Karpas-422 (cell line): Measurements from ENCODE around the gene TRAPPC3L. TPM values are rescaled to one million over a fixed set of nuclear protein-coding genes. Genes with fewer than 3 reads are reported as not detected.

Source experiments
- DNase-seq: peaks from one replicate; pipeline ENCODE4 v3.0.0-alpha.2; 2015
- H2AFZ ChIP-seq: fragments of 200-600 bp; sonication (generic); 2 replicates; pipeline ENCODE4 v1.6.1; 2014; ENCODE audit warnings: antibody characterized with exemption, low read length, mixed read lengths
- H3K27ac ChIP-seq: fragments of 200-600 bp; sonication (generic); 2 replicates; pipeline ENCODE4 v1.5.1; 2014; ENCODE audit warnings: mild to moderate bottlenecking, low read length, moderate library complexity
- H3K27me3 ChIP-seq: fragments of 200-600 bp; sonication (generic); 2 replicates; pipeline ENCODE4 v1.6.1; 2014; ENCODE audit warnings: low read length, mixed read lengths
- H3K36me3 ChIP-seq: fragments of 200-600 bp; sonication (generic); 2 replicates; pipeline ENCODE4 v1.6.1; 2014; ENCODE audit warnings: low read length, mixed read lengths; ENCODE audit not compliant: insufficient read depth
- H3K4me1 ChIP-seq: fragments of 200-600 bp; sonication (generic); 2 replicates; pipeline ENCODE4 v1.6.1; 2014; ENCODE audit warnings: mild to moderate bottlenecking, low read length, mixed read lengths
- H3K4me2 ChIP-seq: fragments of 200-600 bp; sonication (generic); 2 replicates; pipeline ENCODE4 v1.6.1; 2014; ENCODE audit warnings: low read length, low read depth, mild to moderate bottlenecking; ENCODE audit not compliant: poor library complexity, severe bottlenecking
- H3K4me3 ChIP-seq: fragments of 200-600 bp; sonication (generic); 2 replicates; pipeline ENCODE4 v1.5.1; 2014; ENCODE audit warnings: mild to moderate bottlenecking, antibody characterized with exemption, low read length, mixed read lengths
- H3K79me2 ChIP-seq: fragments of 200-600 bp; sonication (generic); 2 replicates; pipeline ENCODE4 v1.6.1; 2014; ENCODE audit warnings: mild to moderate bottlenecking, low read length, mixed read lengths
- H3K9ac ChIP-seq: fragments of 200-600 bp; sonication (generic); 2 replicates; pipeline ENCODE4 v1.6.0; 2014; ENCODE audit warnings: low read length
- H3K9me2 ChIP-seq: fragments of 200-600 bp; sonication (generic), shearing (Covaris generic); replicated peaks from 2 replicates; pipeline ENCODE4 v1.6.0; 2014; ENCODE audit warnings: mild to moderate bottlenecking, low read length, moderate library complexity; ENCODE audit not compliant: insufficient read depth
- H3K9me3 ChIP-seq: fragments of 300-700, 200-600 bp; sonication (generic); 2 replicates; pipeline ENCODE4 v1.6.1; 2014; ENCODE audit warnings: low read length, mixed read lengths
- H4K20me1 ChIP-seq: fragments of 200-600 bp; sonication (generic); 2 replicates; pipeline ENCODE4 v1.6.1; 2014; ENCODE audit warnings: mild to moderate bottlenecking, antibody characterized with exemption, low read length, low read depth; ENCODE audit not compliant: insufficient read depth
- total RNA-seq: library from RNA; depleted of rRNA; stranded (reverse); fragments of >200 nt; shearing (Covaris generic); gene quantifications from 2 replicates; pipeline ENCODE4 v1.2.3, GENCODE V29; 2014; ENCODE audit warnings: low replicate concordance

The TRAPPC3L gene
- total RNA-seq, 1 experiment from 2014 or later, result not detected

DNA sequence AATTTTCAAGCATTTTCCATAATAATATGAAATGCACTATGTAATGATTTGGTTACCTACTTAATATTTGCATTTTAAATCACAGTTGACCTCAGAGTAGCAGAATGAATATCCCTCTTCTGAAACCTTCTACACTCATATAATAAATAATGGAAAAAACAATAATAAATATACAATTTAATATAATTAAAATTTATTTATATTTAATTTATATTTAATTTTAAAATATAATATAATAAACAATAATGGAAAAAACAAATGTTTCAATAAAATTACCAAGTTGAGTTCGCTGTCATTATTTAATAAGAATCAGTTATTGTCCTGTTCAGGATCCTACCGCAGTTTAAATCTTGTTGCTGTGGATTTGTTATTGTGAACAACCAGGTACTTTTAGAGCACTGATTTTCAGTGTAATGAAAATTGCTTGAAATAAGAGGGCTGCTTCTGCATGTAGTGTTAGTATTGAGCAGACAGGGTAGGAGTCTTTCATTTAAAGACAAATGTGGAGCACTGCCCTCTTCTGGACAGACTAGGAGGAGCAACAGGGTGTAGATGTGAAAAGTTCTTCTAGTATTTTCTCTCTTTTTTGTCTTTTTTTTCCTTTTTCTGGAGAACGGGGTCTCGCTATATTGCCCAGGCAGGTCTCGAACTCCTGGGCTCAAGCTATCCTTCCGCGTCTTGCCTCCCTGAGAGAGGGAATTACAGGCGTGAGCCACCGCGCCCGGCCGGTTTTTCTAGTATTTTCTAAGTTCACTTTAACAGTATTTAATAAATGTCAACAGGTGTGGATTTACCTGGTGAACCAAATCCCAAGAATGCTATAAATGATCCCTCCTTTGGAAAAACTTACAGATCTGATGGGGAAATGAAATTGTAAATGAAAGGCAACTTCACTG is 13.6 kb downstream of the TRAPPC3L start:
- peak; percentile 82 for DNase-seq
- no peak overlapping the region for H2AFZ ChIP-seq

DNA sequence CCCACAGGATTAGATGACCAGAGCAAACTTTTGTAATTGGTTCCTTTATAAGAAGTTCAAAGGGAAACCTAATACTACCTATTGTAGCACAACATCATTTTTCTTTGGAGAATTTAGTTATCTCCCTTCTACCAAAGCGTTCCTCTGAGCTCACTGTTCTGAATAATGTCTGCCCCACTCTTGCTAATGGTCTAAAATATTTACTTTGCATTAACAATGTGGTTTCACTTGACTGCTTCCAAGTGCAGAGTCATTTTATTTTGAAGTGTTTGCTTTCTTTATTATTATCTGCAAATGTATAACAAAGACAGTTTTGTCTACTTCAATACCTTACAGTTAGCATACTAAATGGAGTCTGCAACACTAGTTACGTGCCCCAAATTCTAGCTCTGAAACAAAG is 15.0 kb downstream of the TRAPPC3L start:
- H3K4me2 ChIP-seq, result no peak overlapping the region

More for the DNA sequence above, 13.6 kb downstream of the TRAPPC3L start:
- no peaks in the 10 kb centered on the region for H3K9me3 ChIP-seq
- H3K27me3 ChIP-seq, result no peaks in the 10 kb centered on the region
- H3K27ac ChIP-seq, result no peak overlapping the region
- no peaks in the 10 kb centered on the region for H4K20me1 ChIP-seq
- no peak overlapping the region for H3K4me3 ChIP-seq
- no peaks in the 10 kb centered on the region for H3K36me3 ChIP-seq
- no peak overlapping the region for H3K4me2 ChIP-seq
- no peaks in the 10 kb centered on the region for H3K79me2 ChIP-seq
- H3K4me1 ChIP-seq, result no peaks in the 10 kb centered on the region
- H3K9me2 ChIP-seq, result no peaks in the 10 kb centered on the region
- no peak overlapping the region for H3K9ac ChIP-seq

DNA sequence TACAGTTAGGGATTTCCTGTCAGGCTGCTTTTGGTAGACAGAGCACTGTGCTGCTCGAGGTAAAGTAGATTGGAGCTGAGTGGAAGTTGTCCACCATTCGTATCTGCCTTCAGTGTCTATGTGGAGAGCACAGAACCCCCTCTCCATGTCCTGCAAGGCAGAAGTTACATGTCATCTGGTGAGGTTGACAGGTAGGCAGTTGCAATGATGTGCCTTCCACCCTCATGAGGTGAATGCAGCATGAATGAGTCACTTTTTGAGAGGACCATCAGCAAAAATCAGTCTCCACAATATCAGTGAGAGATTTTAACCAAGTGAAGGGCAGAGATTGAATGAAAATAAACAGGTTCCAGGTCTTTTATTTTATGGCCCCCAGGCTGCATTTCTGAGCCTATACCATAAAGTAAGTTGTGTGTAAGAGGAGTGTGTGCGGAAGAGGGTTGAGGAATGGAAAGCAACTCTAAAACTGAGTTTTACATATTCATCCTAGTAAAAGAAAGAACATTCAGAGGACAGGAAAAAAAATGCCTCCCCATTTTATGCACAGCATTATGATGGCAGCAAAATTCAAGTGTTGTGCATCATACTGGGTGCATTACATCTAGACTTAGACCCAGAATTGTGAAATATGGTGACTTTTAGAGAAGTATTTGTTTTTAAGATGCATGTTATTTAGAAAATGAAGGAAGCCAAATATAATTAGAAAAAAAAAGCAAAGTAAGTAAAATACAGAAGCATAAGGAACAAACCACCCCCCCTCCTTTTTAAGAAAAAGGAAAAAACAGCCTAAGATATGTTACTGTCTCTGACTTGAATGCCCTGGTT is 15.8 kb downstream of the TRAPPC3L start:
- Histone ChIP-seq H3K9me3 (no peaks in the 10 kb centered on the region), H3K27me3 (no peaks in the 10 kb centered on the region), H3K36me3 (no peaks in the 10 kb centered on the region), H3K79me2 (no peaks in the 10 kb centered on the region), H3K9me2 (no peaks in the 10 kb centered on the region), H3K9ac (no peak overlapping the region), H3K4me3 (no peak overlapping the region), H4K20me1 (no peaks in the 10 kb centered on the region), H3K27ac (no peak overlapping the region), H3K4me2 (no peak overlapping the region), H2AFZ (no peak overlapping the region), H3K4me1 (no peaks in the 10 kb centered on the region)
- DNase-seq, result no peak

More for the DNA sequence above, 15.0 kb downstream of the TRAPPC3L start:
- Histone ChIP-seq H3K9me2 (no peaks in the 10 kb centered on the region), H3K27ac (no peak overlapping the region), H2AFZ (no peak overlapping the region), H3K4me3 (no peak overlapping the region), H3K36me3 (no peaks in the 10 kb centered on the region), H3K9ac (no peak overlapping the region), H3K4me1 (no peaks in the 10 kb centered on the region), H3K79me2 (no peaks in the 10 kb centered on the region), H4K20me1 (no peaks in the 10 kb centered on the region), H3K9me3 (no peaks in the 10 kb centered on the region), H3K27me3 (no peaks in the 10 kb centered on the region)
- no peak for DNase-seq

DNA sequence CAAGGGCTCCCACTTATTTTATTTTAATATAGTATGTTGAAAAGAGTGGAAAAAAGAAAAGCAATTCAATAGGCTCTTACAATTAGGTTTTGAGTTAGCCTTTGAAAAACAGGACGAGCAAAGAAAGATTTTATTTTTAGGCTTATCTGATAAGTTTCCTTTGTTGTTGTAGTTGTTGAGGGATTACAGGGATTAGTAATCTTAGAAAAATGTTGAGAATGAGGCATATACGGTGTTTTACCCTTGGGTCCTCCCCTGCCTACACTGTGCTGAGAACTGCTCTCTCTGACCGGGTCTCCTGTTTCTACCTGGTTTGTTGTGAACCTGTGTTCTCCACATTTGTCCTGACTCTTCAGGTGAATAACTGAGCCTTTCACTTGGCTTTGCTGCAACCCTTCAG is 16.7 kb downstream of the TRAPPC3L start:
- H3K4me1 ChIP-seq, result no peaks in the 10 kb centered on the region
- H3K27ac ChIP-seq, result no peak overlapping the region
- no peaks in the 10 kb centered on the region for H3K79me2 ChIP-seq
- no peak overlapping the region for H3K4me3 ChIP-seq
- no peak for DNase-seq
- no peak overlapping the region for H3K4me2 ChIP-seq
- no peak overlapping the region for H3K9ac ChIP-seq
- no peaks in the 10 kb centered on the region for H3K27me3 ChIP-seq
- no peaks in the 10 kb centered on the region for H3K9me2 ChIP-seq
- no peaks in the 10 kb centered on the region for H3K36me3 ChIP-seq
- H4K20me1 ChIP-seq, result no peaks in the 10 kb centered on the region
- H3K9me3 ChIP-seq, result no peaks in the 10 kb centered on the region
- H2AFZ ChIP-seq, result no peak overlapping the region

DNA sequence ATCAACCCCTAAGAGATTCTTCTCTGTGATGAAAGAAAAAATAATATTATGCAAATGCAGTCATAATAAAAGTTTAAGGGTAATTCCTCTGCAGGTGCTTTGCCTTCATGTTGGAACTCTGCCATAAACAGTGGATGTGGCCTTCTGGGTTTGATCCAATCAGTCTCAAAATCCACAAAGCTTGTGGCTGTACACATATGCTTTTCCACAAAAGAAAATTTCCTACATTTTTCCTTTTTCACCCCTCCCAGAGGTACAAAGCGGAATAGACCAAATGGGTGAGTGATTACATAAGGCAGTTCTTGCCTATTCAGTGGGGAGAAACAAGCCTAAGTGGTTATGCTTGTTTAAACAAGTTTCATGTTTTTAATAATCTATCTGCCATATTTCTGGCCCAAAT is 17.4 kb downstream of the TRAPPC3L start:
- H3K9me2 ChIP-seq, result no peaks in the 10 kb centered on the region
- H3K4me2 ChIP-seq, result no peak overlapping the region
- no peak overlapping the region for H2AFZ ChIP-seq

DNA sequence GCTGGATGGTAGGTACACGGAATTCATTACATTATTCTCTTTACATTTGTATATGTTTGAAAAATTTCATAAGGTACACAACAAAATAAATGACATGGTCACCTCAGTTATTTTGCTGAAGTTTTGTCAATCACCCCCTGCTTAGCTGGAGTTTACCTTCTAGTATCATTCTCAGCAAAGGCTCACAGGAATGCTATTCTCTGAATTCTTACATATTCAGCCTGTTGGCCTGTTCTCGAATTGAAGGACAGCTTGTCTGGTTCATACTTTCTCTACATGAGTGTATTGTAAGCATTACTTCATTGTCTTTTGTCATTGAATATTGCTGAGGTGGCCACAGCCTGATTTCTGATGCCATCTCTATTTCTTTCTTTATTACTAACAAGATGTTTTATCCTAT is 21.2 kb downstream of the TRAPPC3L start:
- Histone ChIP-seq H3K9ac (no peak overlapping the region), H3K79me2 (no peaks in the 10 kb centered on the region), H3K27me3 (no peaks in the 10 kb centered on the region), H3K4me3 (no peak overlapping the region), H2AFZ (no peak overlapping the region), H3K27ac (no peak overlapping the region), H3K9me2 (no peaks in the 10 kb centered on the region), H3K4me2 (no peak overlapping the region), H4K20me1 (no peaks in the 10 kb centered on the region), H3K4me1 (no peaks in the 10 kb centered on the region), H3K36me3 (no peaks in the 10 kb centered on the region), H3K9me3 (no peaks in the 10 kb centered on the region)
- no peak for DNase-seq

More for the DNA sequence above, 17.4 kb downstream of the TRAPPC3L start:
- Histone ChIP-seq H4K20me1 (no peaks in the 10 kb centered on the region), H3K9ac (no peak overlapping the region), H3K36me3 (no peaks in the 10 kb centered on the region), H3K27me3 (no peaks in the 10 kb centered on the region), H3K79me2 (no peaks in the 10 kb centered on the region), H3K9me3 (no peaks in the 10 kb centered on the region), H3K4me1 (no peaks in the 10 kb centered on the region), H3K4me3 (no peak overlapping the region), H3K27ac (no peak overlapping the region)
- no peak for DNase-seq

DNA sequence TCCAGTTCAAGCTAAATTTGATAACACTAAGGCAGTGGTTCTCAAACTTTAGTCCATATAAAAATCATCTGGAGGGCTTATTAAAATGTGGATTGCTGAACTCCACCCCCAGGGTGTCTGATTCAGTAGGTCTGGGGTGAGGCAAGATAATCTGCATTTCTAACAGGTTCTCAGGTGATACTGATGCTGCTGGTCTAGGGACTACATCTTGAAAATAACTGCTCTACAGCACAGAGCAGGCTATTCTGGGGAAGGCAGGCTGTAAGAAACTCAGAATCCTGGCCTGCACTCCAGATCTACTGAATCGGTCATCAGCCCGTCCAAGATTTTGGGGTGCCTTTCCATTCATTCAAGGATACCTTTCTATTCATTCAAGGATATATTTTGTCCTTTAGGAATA is 22.6 kb downstream of the TRAPPC3L start:
- H3K27me3 ChIP-seq, result no peaks in the 10 kb centered on the region
- no peak overlapping the region for H3K9ac ChIP-seq
- H3K4me1 ChIP-seq, result no peaks in the 10 kb centered on the region
- no peaks in the 10 kb centered on the region for H3K79me2 ChIP-seq
- no peak overlapping the region for H3K4me2 ChIP-seq
- H3K9me2 ChIP-seq, result no peaks in the 10 kb centered on the region
- no peak overlapping the region for H2AFZ ChIP-seq
- H4K20me1 ChIP-seq, result no peaks in the 10 kb centered on the region
- H3K4me3 ChIP-seq, result no peak overlapping the region
- no peaks in the 10 kb centered on the region for H3K36me3 ChIP-seq
- no peaks in the 10 kb centered on the region for H3K9me3 ChIP-seq
- no peak overlapping the region for H3K27ac ChIP-seq
- no peak for DNase-seq

DNA sequence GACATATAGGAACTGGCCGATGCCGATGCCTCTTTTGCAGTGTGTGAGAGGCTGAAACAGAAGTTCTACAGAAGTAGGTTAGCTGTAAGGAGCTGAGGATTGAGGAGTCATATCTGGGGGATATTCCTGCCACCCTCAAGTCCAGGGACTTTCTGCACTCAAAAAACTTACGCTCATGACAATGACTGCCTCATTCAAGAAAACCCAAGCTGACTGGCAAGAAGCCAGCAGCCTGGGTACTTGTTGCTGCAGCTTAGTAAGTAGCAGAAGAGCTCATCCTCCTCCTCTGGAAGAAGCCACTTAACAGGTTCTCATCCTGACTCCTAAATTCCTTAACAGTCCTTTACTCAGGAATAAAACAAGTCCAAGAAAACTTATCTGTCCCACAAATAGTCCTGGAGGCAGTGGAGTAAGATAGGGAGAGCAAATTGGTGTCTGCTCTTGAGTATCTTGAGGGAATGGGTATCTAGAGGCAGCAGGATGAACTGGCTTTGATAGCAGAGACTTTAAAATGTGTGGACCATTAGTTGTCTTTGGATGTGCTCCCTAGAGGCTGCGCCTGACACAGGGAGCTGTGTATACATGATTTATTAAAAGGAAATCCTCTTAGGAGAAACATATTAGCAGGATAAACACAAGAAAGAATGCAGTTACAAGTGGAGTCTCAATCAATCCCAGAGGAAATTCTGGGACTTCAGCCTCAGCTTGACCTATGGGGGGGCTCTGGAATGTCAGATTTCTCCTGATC is 26.7 kb downstream of the TRAPPC3L start:
- Histone ChIP-seq H3K9ac (no peak overlapping the region), H3K27ac (no peak overlapping the region), H3K9me2 (no peaks in the 10 kb centered on the region), H3K4me3 (no peak overlapping the region), H2AFZ (no peak overlapping the region), H3K4me1 (no peaks in the 10 kb centered on the region), H3K79me2 (no peaks in the 10 kb centered on the region), H3K36me3 (no peaks in the 10 kb centered on the region), H3K27me3 (no peaks in the 10 kb centered on the region), H3K4me2 (no peak overlapping the region), H3K9me3 (no peaks in the 10 kb centered on the region), H4K20me1 (no peaks in the 10 kb centered on the region)
- no peak for DNase-seq
